Panc1 (cell line): ENCODE measurements around the gene KLC1.

Experiments
- CTCF ChIP-seq: fragments of 450-650 bp; IDR thresholded peaks from 2 replicates; pipeline ENCODE4 v1.5.1; 2017; ENCODE audit warnings: mild to moderate bottlenecking
- TCF7L2 ChIP-seq: IDR thresholded peaks from 2 replicates; pipeline ENCODE4 v1.6.1; 2011; ENCODE audit warnings: mild to moderate bottlenecking, low read depth, low read length, inconsistent platforms
- TF ChIP-seq, protein P1 (sequence below), 2 experiments: IDR thresholded peaks; 2 replicates each; pipeline ENCODE4 v1.6.1; 2011 to 2012; ENCODE audit warnings: low read depth in 2 of 2, control low read depth in 1 of 2, low read length in 1 of 2, mild to moderate bottlenecking in 1 of 2, moderate library complexity in 1 of 2; ENCODE audit not compliant: insufficient read depth in 1 of 2

- TF ChIP-seq CTCF = no peak
- TF ChIP-seq, protein P1, sequence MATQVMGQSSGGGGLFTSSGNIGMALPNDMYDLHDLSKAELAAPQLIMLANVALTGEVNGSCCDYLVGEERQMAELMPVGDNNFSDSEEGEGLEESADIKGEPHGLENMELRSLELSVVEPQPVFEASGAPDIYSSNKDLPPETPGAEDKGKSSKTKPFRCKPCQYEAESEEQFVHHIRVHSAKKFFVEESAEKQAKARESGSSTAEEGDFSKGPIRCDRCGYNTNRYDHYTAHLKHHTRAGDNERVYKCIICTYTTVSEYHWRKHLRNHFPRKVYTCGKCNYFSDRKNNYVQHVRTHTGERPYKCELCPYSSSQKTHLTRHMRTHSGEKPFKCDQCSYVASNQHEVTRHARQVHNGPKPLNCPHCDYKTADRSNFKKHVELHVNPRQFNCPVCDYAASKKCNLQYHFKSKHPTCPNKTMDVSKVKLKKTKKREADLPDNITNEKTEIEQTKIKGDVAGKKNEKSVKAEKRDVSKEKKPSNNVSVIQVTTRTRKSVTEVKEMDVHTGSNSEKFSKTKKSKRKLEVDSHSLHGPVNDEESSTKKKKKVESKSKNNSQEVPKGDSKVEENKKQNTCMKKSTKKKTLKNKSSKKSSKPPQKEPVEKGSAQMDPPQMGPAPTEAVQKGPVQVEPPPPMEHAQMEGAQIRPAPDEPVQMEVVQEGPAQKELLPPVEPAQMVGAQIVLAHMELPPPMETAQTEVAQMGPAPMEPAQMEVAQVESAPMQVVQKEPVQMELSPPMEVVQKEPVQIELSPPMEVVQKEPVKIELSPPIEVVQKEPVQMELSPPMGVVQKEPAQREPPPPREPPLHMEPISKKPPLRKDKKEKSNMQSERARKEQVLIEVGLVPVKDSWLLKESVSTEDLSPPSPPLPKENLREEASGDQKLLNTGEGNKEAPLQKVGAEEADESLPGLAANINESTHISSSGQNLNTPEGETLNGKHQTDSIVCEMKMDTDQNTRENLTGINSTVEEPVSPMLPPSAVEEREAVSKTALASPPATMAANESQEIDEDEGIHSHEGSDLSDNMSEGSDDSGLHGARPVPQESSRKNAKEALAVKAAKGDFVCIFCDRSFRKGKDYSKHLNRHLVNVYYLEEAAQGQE (IDR thresholded peaks at IDR 0.05; ENCODE audit: insufficient read depth in 1 of 2, low read depth in 2 of 2, low read length in 1 of 2) = no peak
- no peak for TF ChIP-seq TCF7L2
Observed at GRCh38 chr14:103739466-103739792, 110.4 kb downstream of the KLC1 start.
